BJ (cell line): Measurements from ENCODE around the gene BACE2. TPM values are rescaled to one million over a fixed set of nuclear protein-coding genes. Genes with fewer than 3 reads are reported as not detected.
"Not testable (repeated sequence)": the region's sequence is repeated elsewhere in the genome, so short reads cannot be mapped to it uniquely, and the experiment has no call there.

Experiments used
- CTCF ChIA-PET: fragments of 350-600 bp; formaldehyde crosslinking; extraction: SDS; loops from one replicate; lab custom pipeline; 2021; ENCODE audit warnings: antibody characterized with exemption, inconsistent platforms; lab: Yijun Ruan, JAX
- POLR2A ChIA-PET: fragments of 300-600 bp; sonication (Branson Sonifier 250); formaldehyde crosslinking; extraction: SDS; loops from one replicate; lab custom pipeline; 2021; ENCODE audit warnings: antibody characterized with exemption; lab: Charles Lee
- DNase-seq: peaks from one replicate; pipeline ENCODE4 v3.0.0-alpha.2; 2011; ENCODE audit warnings: low read depth
- H3K27me3 ChIP-seq: 2 replicates; pipeline ENCODE4 v1.6.0; 2011; ENCODE audit warnings: low read length; ENCODE audit not compliant: control insufficient read depth, insufficient read depth
- H3K36me3 ChIP-seq: 2 replicates; pipeline ENCODE4 v1.5.1; 2011; ENCODE audit warnings: low read length; ENCODE audit not compliant: control insufficient read depth, insufficient read depth
- H3K4me3 ChIP-seq: 2 replicates; pipeline ENCODE4 v1.5.1; 2011; ENCODE audit warnings: low read depth, mild to moderate bottlenecking, control low read depth, low read length
- polyA plus RNA-seq: library from polyadenylated mRNA; depleted of rRNA; stranded (reverse); fragments of >200 nt; gene quantifications from 2 replicates; pipeline ENCODE4 v1.2.3, GENCODE V29; 2011
- TF ChIP-seq, protein P1 (sequence below): IDR thresholded peaks from 2 replicates; pipeline ENCODE4 v1.5.1; 2011; ENCODE audit warnings: low read depth, mild to moderate bottlenecking, control low read depth, inconsistent platforms, low read length, moderate library complexity; ENCODE audit not compliant: insufficient read depth

The BACE2 gene
- polyA plus RNA-seq, 1 experiment: 38.5 TPM

DNA sequence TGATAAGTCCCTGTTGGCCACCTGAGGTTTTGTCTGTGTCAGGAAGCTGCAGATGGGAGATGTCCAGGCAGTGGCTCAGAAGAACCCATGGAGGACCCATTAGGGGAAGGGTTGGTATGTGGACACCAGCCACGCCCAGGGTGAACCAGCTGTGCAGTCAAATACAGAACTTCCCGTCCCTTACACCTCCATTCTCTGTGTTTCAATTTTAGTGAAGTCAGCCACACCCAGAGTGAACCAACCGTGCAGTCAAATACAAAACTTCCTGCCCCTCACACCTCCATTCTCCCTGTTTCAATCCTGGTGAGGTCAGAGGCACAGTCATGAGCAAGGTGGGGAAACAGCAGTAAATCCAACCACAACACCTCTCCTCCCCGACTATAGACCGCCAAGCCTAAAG is 27.4 kb downstream of the BACE2 start:
- no peaks in the 10 kb centered on the region for H3K36me3 ChIP-seq
- H3K27me3 ChIP-seq: no peaks in the 10 kb centered on the region
- DNase-seq: no peak
- TF ChIP-seq, protein P1, sequence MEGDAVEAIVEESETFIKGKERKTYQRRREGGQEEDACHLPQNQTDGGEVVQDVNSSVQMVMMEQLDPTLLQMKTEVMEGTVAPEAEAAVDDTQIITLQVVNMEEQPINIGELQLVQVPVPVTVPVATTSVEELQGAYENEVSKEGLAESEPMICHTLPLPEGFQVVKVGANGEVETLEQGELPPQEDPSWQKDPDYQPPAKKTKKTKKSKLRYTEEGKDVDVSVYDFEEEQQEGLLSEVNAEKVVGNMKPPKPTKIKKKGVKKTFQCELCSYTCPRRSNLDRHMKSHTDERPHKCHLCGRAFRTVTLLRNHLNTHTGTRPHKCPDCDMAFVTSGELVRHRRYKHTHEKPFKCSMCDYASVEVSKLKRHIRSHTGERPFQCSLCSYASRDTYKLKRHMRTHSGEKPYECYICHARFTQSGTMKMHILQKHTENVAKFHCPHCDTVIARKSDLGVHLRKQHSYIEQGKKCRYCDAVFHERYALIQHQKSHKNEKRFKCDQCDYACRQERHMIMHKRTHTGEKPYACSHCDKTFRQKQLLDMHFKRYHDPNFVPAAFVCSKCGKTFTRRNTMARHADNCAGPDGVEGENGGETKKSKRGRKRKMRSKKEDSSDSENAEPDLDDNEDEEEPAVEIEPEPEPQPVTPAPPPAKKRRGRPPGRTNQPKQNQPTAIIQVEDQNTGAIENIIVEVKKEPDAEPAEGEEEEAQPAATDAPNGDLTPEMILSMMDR: no peak
- ChIA-PET POLR2A (no interaction called here), CTCF (interaction anchor here (1.7 kb wide), 1 partner anchor 12 kb away, joined by 5 read pairs; no protein-coding TSS in a partner anchor)
- no peak overlapping the region for H3K4me3 ChIP-seq

DNA sequence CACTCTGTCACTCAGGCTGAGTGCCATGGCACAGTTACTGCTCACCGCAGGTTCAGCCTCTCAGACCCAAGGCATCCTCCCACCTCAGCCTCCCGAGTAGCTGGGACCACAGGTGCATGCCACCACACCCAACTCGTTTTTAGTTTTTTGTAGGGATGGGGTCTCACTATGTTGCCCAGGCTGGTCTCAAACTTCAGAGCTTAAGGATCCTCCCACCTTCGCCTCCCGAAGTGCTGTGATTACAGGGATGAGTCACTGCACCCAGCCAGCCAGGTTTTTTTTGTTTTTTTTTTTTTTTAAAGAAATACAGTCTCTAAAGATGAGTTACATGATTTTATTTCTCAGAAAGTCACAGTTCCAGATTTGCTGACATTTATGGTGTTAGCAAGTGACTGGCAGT is 29.0 kb downstream of the BACE2 start:
- POLR2A ChIA-PET: no interaction called here

DNA sequence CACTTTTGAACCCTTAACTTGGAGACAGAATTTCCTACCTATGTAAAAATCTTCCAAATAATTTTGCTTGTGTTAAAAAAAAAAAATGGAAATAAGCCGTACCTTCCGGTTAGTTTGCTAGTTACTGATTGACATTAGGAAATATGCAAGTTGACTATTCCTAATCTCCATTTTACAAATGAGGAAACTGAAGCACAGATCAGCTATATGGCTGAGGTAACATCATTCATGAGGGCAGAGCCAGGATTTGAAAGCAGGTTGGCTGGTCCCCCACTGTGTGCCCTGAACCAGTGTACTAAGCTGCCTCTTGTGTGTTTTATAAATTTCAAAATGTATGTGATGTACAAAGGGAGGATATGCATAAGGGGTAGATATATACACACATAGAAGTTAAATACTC is 29.6 kb downstream of the BACE2 start:
- POLR2A ChIA-PET: no interaction called here
- no peaks in the 10 kb centered on the region for H3K27me3 ChIP-seq
- H3K4me3 ChIP-seq: no peak overlapping the region
- TF ChIP-seq, protein P1: no peak
- CTCF ChIA-PET: interaction anchor here (1.0 kb wide), 1 partner anchor 29 kb away, joined by 3 read pairs; no protein-coding TSS in a partner anchor
- DNase-seq: no peak
- H3K36me3 ChIP-seq: no peaks in the 10 kb centered on the region

More for the DNA sequence above, 29.0 kb downstream of the BACE2 start:
- H3K27me3 ChIP-seq: no peaks in the 10 kb centered on the region
- H3K4me3 ChIP-seq: no peak overlapping the region
- no peaks in the 10 kb centered on the region for H3K36me3 ChIP-seq
- no peak for DNase-seq
- TF ChIP-seq, protein P1: no peak
- CTCF ChIA-PET: interaction anchor here (1.0 kb wide), 1 partner anchor 29 kb away, joined by 3 read pairs; no protein-coding TSS in a partner anchor

DNA sequence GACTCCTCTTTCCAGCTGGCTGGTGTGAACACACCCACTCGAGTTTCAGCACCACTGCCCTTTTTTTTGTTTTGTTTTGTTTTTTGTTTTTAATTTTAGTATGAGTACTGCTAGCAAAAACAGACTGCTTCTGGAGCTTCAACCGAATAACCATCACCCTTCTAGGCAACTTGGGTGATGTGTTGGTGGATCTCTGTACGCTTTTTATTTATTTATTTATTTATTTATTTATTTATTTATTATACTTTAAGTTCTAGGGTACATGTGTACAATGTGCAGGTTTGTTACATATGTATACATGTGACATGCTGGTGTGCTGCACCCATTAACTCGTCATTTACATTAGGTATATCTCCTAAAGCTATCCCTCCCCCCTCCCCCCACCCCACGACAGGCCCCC is 30.7 kb downstream of the BACE2 start:
- H3K27me3 ChIP-seq, H3K36me3 ChIP-seq, CTCF ChIA-PET, POLR2A ChIA-PET, DNase-seq, H3K4me3 ChIP-seq: not testable (repeated sequence)

DNA sequence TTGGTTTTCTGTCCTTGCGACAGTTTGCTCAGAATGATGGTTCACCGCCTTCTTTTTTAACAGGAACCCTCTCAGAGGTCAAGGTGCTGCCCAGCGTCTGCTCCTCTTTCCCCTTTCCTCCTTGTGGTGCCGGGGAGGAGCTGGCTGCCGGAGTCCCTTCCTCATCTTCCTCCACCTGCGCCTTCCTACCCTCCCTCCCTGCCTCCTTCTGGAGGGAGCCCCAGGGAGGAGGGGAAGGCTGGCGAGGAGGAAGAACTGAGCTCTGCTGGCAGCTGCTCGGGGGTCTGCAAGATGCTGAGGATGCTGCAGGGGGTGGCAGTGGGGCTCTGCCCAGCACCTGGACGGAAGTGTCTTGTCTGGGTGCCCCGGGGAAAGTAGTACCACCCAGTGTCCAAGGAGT is 31.2 kb downstream of the BACE2 start:
- TF ChIP-seq, protein P1: no peak
- CTCF ChIA-PET: interaction anchor here (1.1 kb wide), 1 partner anchor 15 kb away, joined by 4 read pairs; no protein-coding TSS in a partner anchor
- no peaks in the 10 kb centered on the region for H3K27me3 ChIP-seq
- H3K4me3 ChIP-seq: no peak overlapping the region
- no peaks in the 10 kb centered on the region for H3K36me3 ChIP-seq
- no peak for DNase-seq
- POLR2A ChIA-PET: no interaction called here

DNA sequence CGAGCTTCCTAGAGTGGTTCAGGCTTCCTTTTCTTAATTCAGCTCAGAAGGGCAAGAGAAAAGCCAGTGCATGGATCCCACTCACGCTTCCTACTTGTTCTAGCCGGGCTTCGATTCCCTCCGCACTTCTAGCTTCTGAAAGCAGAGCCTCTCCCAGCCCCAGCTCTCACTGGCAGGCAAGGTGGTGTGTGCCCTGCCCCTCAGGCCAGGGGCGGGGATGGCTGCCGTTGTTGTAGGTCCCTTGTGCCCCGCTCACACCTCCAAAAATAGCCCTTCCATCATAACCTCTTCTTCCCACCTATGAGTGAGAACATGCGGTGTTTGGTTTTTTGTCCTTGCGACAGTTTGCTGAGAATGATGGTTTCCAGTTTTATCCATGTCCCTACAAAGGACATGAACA is 31.6 kb downstream of the BACE2 start:
- Histone ChIP-seq H3K36me3 (no peaks in the 10 kb centered on the region), H3K27me3 (no peaks in the 10 kb centered on the region), H3K4me3 (no peak overlapping the region)
- POLR2A ChIA-PET: no interaction called here
- DNase-seq: no peak
- CTCF ChIA-PET: interaction anchor here (1.1 kb wide), 1 partner anchor 16 kb away, joined by 4 read pairs; no protein-coding TSS in a partner anchor
- TF ChIP-seq, protein P1: no peak
